Loucy (cell line): ENCODE measurements around the gene LENG8.

Experiments used
- EZH2phosphoT487 ChIP-seq: fragments of 200-600 bp; IDR thresholded peaks from 2 replicates; pipeline ENCODE4 v1.6.1; 2018; ENCODE audit warnings: antibody characterized with exemption, mild to moderate bottlenecking, moderate library complexity, borderline replicate concordance
- TF ChIP-seq, protein P1 (sequence below): fragments of 200-600 bp; sonication (generic); conservative IDR thresholded peaks from 2 replicates; pipeline ENCODE4 v1.5.1; 2014; ENCODE audit warnings: mild to moderate bottlenecking, antibody characterized with exemption, low read length

DNA sequence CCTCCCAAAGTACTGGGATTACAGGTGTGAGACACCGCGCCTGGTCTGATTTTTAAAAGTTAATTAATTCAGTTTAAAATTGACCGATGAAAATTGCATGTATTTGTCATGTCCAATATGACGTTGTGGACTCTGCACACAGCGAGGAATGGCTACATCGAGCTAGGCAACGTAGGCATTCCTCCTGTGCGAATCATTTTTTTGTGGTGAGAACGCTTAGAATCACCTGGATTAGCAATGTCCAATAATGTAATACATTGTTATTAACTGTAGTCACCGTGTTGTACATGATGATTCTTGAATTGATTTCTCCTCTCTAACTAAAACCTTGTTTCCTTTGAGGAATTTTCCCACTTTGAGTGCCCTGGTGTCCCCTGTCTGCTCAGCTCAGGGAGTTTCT lies 57.1 kb downstream of the LENG8 start:
- no peak for TF ChIP-seq EZH2phosphoT487
- TF ChIP-seq, protein P1, sequence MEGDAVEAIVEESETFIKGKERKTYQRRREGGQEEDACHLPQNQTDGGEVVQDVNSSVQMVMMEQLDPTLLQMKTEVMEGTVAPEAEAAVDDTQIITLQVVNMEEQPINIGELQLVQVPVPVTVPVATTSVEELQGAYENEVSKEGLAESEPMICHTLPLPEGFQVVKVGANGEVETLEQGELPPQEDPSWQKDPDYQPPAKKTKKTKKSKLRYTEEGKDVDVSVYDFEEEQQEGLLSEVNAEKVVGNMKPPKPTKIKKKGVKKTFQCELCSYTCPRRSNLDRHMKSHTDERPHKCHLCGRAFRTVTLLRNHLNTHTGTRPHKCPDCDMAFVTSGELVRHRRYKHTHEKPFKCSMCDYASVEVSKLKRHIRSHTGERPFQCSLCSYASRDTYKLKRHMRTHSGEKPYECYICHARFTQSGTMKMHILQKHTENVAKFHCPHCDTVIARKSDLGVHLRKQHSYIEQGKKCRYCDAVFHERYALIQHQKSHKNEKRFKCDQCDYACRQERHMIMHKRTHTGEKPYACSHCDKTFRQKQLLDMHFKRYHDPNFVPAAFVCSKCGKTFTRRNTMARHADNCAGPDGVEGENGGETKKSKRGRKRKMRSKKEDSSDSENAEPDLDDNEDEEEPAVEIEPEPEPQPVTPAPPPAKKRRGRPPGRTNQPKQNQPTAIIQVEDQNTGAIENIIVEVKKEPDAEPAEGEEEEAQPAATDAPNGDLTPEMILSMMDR, result no peak
